Measurements from ENCODE around the gene GOLGA3.

DNA sequence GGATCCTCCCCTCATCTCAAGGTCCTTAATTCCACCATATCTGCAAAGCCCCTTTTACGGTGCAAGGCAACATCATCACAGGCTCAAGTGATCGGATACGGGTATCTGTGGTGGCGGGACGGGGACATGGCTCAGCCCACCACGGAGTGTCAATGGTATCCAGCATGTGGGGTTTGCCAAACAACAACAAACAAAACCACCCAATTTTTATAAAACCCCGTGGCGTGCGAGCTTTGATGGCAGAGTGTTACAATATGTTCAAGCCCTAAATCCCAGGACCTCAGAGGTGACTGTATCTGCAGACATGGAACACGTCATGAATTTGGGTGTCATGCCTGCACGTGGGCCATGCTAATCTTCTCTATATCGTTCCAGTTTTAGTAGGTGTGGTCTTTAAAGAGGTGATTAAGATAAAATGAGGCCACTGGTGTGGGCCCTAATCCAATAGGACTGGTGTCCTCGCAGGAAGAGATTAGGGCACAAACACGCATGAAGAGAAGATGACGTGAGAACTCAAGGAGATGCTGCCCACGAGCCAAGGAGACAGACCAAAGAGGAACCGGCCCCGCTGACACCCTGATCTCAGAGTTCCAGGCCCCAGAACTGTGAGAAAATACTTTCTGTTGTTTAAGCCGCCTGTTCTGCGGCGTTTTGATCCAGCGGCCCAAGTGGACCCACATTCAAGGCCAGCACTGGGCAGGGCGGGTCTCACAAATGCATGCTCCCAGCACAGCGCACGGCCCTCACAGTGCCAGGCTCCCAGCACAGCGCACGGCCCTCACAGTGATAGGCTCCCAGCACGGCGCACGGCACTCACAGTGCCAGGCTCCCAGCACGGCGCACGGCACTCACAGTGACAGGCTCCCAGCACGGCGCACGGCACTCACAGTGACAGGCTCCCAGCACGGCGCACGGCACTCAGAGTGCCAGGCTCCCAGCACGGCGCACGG is 6.7 kb upstream of the GOLGA3 start:
- TF ChIP-seq, protein P1, sequence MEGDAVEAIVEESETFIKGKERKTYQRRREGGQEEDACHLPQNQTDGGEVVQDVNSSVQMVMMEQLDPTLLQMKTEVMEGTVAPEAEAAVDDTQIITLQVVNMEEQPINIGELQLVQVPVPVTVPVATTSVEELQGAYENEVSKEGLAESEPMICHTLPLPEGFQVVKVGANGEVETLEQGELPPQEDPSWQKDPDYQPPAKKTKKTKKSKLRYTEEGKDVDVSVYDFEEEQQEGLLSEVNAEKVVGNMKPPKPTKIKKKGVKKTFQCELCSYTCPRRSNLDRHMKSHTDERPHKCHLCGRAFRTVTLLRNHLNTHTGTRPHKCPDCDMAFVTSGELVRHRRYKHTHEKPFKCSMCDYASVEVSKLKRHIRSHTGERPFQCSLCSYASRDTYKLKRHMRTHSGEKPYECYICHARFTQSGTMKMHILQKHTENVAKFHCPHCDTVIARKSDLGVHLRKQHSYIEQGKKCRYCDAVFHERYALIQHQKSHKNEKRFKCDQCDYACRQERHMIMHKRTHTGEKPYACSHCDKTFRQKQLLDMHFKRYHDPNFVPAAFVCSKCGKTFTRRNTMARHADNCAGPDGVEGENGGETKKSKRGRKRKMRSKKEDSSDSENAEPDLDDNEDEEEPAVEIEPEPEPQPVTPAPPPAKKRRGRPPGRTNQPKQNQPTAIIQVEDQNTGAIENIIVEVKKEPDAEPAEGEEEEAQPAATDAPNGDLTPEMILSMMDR (conservative IDR thresholded peaks at IDR 0.05), result no peak
- no peak for TF ChIP-seq ZFX (IDR thresholded peaks at IDR 0.05)

Data from C4-2B (cell line).